ENCODE results near the gene AMFR. TPM values are rescaled to one million over a fixed set of nuclear protein-coding genes. Genes with fewer than 3 reads are reported as not detected.

The AMFR gene
- total and polyA plus RNA-seq, 2 of the 13 experiments (the other 11 are each of a cell fraction or from before 2014, with no cell fraction given): 52.9 to 108 TPM

GRCh38 chr16:56351481-56351880, 73.9 kb downstream of the AMFR start:
- in situ Hi-C loops (cut with HindIII; ENCODE audit: extremely low pct_ligation_motif_present, low pct_unique_long_range_greater_than_20kb): loop anchor here (10.0 kb wide), 1 partner anchor 57 kb away; no protein-coding TSS in a partner anchor

More at GRCh38 chr16:56351481-56351880, 73.9 kb downstream of the AMFR start:
- DNase-seq (ENCODE audit: low spot score): no peak
- Histone ChIP-seq H3K27me3 (ENCODE audit: control insufficient read depth in 1 of 2, insufficient read depth in 2 of 2, low read length in 2 of 2) (peaks cover 5 to 28% of the 10 kb centered on the region in 2 experiments), H3K9me3 (ENCODE audit: low read length) (no peaks in the 10 kb centered on the region), H3K79me2 (ENCODE audit: insufficient read depth, low read length) (no peaks in the 10 kb centered on the region), H2AFZ (ENCODE audit: low read length) (no peak overlapping the region), H3K4me2 (ENCODE audit: low read depth, low read length) (no peak overlapping the region), H4K20me1 (ENCODE audit: insufficient read depth, low read length) (no peaks in the 10 kb centered on the region), H3K9ac (ENCODE audit: insufficient read depth, low read depth, low read length) (no peak overlapping the region), H3K4me3 (replicated peaks in 1 of 3; ENCODE audit: insufficient read depth in 1 of 3, low read depth in 2 of 3, low read length in 3 of 3) (no peak overlapping the region), H3K27ac (ENCODE audit: extremely low read length, insufficient read depth, low read length) (no peak overlapping the region), H3K4me1 (ENCODE audit: insufficient read depth, low read length) (peaks cover 18% of the 10 kb centered on the region), H3K36me3 (replicated peaks in 1 of 2; ENCODE audit: control insufficient read depth in 1 of 2, insufficient read depth in 2 of 2, low read length in 2 of 2) (no peaks in the 10 kb centered on the region)
- no peak for FAIRE-seq
- ATAC-seq: no peak
- WGBS (ENCODE audit: low lambda C conversion rate): 46% methylated on average over 5 of the region's 6 CpGs
- ChIA-PET POLR2A (no interaction called here), CTCF (ENCODE audit: low intra/inter-chr PET ratio, low total read pairs) (no interaction called here)
- no peak for TF ChIP-seq DNMT1 (CRISPR knock-in tag; IDR thresholded peaks at IDR 0.05)
- TF ChIP-seq PAXIP1 (CRISPR knock-in tag; conservative IDR thresholded peaks at IDR 0.05): no peak
- TF ChIP-seq, protein P1, sequence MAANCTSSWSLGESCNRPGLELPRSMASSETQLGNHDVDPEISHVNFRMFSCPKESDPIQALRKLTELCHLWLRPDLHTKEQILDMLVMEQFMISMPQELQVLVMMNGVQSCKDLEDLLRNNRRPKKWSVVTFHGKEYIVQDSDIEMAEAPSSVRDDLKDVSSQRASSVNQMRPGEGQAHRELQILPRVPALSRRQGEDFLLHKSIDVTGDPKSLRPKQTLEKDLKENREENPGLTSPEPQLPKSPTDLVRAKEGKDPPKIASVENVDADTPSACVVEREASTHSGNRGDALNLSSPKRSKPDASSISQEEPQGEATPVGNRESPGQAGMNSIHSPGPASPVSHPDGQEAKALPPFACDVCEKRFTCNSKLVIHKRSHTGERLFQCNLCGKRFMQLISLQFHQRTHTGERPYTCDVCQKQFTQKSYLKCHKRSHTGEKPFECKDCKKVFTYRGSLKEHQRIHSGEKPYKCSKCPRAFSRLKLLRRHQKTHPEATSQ (CRISPR knock-in tag; IDR thresholded peaks at IDR 0.05; ENCODE audit: borderline replicate concordance): no peak
- no peak for TF ChIP-seq RFX1 (IDR thresholded peaks at IDR 0.05)
- TF ChIP-seq POGZ (CRISPR knock-in tag; IDR thresholded peaks at IDR 0.05): no peak
- no peak for TF ChIP-seq ZNF3 (CRISPR knock-in tag; IDR thresholded peaks at IDR 0.05)
- TF ChIP-seq, protein P2, sequence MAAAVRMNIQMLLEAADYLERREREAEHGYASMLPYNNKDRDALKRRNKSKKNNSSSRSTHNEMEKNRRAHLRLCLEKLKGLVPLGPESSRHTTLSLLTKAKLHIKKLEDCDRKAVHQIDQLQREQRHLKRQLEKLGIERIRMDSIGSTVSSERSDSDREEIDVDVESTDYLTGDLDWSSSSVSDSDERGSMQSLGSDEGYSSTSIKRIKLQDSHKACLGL (CRISPR knock-in tag; IDR thresholded peaks at IDR 0.05): no peak
- TF ChIP-seq AGO1 (IDR thresholded peaks at IDR 0.05; ENCODE audit: low read depth, low read length, poor library complexity, severe bottlenecking): no peak
- TF ChIP-seq, protein P3, sequence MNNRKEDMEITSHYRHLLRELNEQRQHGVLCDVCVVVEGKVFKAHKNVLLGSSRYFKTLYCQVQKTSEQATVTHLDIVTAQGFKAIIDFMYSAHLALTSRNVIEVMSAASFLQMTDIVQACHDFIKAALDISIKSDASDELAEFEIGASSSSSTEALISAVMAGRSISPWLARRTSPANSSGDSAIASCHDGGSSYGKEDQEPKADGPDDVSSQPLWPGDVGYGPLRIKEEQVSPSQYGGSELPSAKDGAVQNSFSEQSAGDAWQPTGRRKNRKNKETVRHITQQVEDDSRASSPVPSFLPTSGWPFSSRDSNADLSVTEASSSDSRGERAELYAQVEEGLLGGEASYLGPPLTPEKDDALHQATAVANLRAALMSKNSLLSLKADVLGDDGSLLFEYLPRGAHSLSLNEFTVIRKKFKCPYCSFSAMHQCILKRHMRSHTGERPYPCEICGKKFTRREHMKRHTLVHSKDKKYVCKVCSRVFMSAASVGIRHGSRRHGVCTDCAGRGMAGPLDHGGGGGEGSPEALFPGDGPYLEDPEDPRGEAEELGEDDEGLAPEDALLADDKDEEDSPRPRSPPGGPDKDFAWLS (CRISPR knock-in tag; IDR thresholded peaks at IDR 0.05; ENCODE audit: borderline replicate concordance): no peak
- no peak for TF ChIP-seq ARHGAP35 (CRISPR knock-in tag; IDR thresholded peaks at IDR 0.05; ENCODE audit: borderline replicate concordance)
- no peak for TF ChIP-seq ETV5 (CRISPR knock-in tag; IDR thresholded peaks at IDR 0.05; ENCODE audit: borderline replicate concordance)
- TF ChIP-seq ISX (CRISPR knock-in tag; conservative IDR thresholded peaks at IDR 0.05): no peak
- TF ChIP-seq SIX1 (CRISPR knock-in tag; IDR thresholded peaks at IDR 0.05; ENCODE audit: borderline replicate concordance): no peak
- TF ChIP-seq ISL2 (CRISPR knock-in tag; IDR thresholded peaks at IDR 0.05): no peak
- TF ChIP-seq ZNF598 (CRISPR knock-in tag; IDR thresholded peaks at IDR 0.05; ENCODE audit: borderline replicate concordance): no peak
- no peak for TF ChIP-seq MTF1 (CRISPR knock-in tag; IDR thresholded peaks at IDR 0.05)
- intact Hi-C loops (cut with micrococcal nuclease; ENCODE audit: unreplicated experiment): no loop called here
- no TSS peak for BruUV-seq (replicated peaks)
